GM19468 (cell line): Measurements from ENCODE around the gene TXK.

Source experiments
- ATAC-seq: cut with Tn5 transposase; IDR thresholded peaks from one replicate; pipeline ENCODE4 v1.9.1; 2021; ENCODE audit warnings: mild to moderate bottlenecking, moderate library complexity, moderate number of reproducible peaks; ENCODE audit not compliant: unreplicated experiment; ENCODE audit errors: extremely low read depth

The TXK gene

DNA sequence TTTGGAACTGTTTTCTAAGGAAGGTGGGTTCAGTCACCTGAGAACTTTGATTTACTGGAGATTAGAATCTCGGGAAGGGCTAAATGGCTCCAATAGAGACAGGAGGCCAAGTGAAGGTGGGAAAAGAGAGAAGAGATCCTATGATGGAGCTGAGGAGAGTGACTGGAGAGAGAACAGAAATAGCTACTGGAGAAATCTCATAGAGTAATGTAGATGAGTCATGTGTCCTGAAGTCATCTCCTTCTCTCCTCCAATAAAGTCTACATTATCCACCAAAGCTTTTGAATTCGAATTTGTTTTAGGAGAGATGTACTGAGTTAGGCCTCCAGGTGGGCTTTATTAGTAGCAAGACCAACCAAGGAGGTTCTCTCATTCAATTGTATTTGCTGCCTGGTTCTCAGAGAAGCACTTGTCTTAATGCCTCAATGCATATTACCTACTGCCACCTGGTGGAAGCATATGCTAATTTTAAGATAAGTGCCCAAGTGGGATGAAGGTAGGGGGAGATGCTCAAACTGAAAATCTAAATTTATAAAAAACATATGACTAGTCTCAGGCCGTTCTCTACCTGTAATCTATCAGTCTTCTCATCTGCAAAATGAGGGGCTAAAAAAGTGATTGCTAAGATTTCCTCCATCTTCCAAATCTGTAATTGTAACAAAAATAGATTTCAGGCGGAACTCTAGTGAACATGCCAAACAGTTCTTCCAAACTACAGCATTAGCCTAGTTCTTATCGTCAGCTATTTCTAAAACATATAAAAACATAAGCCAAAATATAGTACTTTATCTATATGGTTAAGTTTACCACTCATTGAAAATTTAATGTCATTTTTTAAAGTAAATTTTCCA, 24.4 kb downstream of the TXK start:
- ATAC-seq: no peak

DNA sequence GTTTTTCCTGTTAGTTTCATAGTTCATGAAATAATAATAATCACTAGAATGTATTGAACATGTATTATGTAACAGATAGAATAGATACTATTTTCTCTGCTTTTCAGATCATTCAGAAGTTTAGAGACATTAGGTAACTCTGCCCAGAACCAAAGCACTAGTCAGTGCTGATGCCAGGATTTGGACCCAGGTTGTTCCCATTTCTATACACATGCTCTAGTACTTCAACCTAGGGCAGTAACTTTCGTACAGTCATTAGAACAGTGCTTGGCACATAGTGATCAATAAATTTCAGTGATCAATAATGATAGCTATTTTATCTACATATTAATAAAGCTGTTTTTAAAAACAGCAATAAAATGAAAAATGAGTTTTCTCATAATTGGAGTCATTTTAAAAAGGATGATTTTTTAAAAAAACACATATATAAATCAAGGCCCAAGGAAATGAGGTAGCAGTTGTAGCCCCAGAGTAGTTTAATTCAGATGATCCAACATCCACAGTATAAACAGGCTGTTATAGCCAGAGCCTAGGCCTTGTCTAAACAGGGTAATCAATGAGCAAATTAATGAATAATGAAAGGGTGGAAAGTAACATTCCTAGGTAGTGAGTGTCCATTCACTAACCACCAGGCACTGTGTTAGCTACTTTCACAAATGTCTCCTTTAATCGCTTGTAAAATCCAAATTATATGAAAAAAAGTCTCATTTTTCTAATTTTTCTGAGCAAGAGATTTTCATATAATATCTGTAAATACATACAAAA, 25.6 kb downstream of the TXK start:
- no peak for ATAC-seq

DNA sequence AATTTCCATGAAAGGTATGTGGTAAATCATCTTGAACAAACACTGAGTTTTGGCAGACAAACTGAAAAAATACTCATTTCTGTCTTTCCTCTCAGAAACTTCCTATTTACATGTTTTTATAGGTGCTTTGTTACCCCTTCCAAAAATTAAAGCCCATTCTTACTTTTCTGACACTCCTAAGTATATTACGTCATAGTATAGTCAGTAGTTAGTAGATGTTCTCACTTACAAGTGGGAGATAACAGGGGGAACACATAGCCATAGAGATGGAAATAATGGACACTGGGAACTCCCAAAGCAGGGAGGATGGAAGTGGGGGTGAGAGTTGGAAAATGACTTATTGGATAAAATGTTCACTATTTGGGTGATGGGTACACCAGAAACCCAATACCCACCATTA, 28.8 kb downstream of the TXK start:
- no peak for ATAC-seq

DNA sequence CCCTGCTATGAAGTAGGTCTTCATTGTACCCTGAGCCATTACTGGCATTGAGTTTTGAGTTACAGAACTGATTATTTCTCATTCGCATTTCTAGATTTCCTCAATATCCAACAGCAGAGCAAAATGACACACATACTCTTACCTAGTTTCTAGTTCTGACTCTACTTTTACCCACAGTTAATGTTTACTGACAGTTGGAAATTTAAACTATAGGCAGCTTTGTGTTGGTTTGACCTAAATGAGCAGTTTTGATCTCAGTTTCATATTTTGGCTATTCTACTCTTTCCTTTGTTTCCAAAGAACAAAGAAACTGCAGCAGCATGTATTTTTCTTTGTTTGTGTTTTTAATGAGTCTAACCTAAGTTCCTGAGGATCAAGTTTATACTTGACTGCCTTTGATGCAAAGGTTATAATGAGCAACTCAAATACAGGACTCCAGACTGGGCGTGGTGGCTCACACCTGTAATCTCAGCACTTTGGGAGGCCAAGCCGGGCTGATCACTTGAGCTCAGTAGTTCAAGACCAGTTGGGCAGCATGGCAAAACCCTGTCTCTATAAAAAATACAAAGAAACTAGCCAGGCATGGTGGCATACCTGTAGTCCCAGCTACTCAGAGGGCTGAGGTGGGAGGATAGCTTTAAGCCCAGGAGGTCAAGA, 30.4 kb downstream of the TXK start:
- ATAC-seq: no peak

DNA sequence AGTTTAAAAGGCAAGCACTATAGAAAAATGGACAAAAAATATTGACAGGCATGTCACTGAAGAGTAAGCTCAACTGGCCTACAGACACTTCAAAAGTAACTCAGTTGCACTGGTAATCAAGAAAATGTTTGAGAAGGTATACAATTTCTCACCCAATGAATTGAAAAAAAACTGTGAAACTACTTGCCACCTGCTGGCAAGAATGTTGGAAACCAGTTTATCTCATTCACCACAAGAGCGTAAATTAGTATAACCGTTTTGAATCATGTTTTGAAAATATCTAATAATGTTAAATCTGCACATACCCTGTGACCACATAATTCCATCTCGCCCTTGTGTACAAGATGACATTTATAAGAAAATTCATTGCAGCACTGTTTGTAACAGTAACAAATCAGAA, 31.7 kb downstream of the TXK start:
- ATAC-seq: no peak

DNA sequence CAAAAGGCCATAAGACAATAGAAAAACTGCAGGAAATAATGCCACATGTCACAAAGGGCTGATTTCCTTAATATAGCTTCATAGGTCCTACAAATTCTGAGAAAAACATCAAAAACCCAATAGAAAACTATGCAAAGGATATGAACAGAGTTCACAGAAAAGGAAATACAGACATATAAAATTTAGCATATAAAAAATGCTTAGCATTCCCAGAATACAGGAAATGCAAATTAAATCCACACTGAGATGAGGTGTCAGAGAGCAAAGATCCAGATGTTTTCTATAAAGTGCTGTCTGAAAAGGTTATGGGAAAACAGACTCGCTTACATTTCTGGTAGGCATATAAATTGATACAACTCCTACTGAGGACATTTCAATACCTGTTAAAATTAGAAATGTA, 33.8 kb downstream of the TXK start:
- ATAC-seq: no peak

DNA sequence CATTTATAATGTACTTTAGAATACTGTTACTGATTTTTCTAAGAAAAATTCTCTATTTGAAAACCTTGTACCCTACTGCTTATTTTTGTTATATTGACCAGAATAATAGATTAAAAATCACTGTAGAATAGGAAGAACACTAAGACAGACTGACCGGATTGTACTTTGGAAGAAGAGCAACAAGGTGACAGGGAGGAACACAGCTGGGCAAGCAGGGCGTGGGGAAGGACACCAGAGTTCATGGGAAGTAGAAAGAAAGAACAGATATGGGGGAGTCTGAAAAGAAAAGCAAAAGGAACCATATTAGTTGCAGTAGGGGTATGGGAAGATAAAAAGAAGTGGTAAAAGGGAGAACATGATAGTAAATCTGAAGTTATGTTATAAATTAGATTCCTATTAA, 38.6 kb downstream of the TXK start:
- ATAC-seq: no peak

DNA sequence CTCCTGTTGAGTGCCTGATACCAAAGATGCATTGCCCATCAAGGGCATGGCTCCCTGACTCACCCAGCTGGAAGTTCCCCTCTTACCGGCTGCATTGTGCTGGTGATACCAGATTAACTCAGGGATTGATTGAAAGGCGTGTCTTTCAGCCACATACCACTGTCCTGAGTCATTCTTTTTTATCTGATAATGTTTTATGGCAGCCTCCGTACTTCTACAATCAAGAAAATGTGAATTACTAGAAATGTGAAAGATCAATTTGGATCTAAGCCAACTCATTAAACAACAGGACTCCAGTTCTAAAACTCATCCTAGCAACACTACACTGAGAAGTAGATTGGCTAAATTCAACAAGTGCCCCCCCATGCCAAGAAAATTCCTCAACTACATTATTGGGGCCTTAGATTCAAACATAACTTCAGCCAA, 40.0 kb downstream of the TXK start:
- ATAC-seq: no peak

DNA sequence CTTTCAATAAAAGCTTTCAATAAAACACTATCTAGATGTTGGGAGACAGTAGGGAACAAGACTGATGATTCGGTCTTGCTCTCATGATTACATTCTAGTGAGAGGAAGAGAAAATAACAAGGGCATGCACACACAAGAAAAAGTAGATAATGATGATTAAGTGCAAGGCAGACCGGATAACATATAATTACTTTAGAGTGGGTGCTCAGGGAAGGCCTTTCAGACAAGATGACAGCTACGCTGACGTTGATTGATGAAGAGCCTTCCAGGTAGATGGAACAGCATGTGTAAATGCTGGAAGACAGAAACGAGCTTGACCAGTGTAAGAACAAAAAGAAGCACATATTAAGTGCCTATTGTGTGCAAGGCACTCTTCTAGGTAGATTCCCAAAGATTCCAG, 43.4 kb downstream of the TXK start:
- no peak for ATAC-seq

DNA sequence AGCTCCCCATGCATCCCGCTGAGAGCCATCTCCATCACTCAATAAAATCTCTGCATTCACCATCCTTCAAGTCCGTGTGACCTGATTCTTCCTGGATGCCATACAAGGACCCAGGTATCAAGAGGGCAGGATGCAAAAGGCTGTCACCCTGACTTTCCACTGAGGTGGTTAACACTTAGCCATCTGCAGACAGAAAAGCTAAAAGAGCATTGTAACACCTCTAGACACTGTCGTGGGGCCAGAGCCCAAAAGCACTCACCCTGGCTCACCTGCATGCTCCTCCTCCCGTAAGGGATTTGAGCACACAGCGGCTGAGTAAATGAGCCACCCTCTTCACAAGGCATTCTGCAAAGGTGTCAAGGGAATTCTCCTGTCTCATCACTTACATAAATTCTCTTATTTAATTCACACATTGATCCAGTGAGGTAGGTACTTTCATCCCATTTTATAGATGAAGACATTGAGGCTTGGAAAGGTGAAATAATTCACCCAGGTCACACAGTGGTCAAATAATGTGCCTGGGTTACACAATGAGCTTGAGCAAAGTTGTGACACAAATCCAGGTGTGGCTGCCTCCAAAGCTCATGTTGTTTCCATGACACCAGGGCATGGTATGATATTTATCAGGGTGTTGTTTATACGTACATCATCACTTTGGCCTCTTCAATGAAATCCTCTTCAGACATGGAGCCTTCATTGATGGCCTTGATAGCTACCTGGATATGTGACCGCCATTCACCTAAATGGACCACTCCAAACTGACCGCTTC, 48.0 kb downstream of the TXK start:
- no peak for ATAC-seq

DNA sequence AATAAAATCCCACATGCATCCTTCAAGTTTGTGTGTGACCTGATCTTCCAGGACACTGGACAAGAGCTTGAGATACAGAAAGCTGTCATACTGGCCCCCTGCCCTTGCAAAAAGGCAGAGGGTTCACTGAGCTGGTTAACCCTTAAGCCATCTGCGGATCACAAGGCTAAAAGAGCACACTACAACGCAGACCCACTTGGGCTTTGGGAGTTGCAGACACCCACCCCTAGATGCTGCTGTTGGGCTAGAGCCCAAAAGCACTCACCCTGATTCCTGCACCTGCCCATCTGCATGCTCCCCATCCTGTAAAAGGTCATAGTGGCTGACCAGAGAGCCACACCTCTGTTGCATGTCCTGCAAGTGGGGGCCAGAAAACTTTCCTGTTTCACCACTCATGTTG, 51.1 kb downstream of the TXK start:
- ATAC-seq: no peak

DNA sequence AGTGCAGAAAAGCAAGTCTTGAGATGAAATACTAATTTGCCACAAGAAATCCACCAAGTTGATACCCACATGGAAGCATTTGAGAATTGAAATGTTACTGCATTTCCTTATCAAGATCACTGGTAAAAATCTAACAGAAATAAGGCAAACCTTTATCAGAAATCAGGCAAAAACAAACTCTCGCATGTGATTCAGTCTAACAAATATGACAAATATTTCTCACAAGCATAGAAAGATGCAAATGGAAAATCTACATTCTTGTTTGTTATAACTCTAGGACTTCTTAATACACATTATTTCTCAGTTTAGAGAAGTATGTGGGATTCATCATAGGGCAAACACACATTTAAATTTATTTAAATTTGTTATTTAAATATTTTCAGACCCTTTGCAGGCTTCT, 52.9 kb downstream of the TXK start:
- no peak for ATAC-seq

DNA sequence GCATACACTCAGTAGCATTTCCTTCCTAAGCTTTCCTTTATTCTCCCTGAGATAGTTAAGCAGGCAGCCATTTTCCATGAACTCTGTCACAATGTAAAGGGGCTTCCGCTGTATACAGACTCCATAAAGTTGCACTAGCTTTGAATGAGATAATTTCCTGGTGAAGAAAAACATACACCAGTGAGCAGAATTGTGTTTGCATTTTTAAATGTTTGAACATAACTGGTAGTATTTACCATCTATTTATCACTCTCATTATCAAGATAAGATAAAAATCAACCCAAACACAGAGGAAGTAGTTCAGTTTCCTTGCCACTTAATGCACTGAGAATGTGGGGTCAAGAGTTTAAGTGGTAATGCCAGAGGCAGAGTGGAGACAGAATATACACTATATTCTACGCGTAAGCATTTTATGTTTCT, 54.1 kb downstream of the TXK start:
- ATAC-seq: no peak

DNA sequence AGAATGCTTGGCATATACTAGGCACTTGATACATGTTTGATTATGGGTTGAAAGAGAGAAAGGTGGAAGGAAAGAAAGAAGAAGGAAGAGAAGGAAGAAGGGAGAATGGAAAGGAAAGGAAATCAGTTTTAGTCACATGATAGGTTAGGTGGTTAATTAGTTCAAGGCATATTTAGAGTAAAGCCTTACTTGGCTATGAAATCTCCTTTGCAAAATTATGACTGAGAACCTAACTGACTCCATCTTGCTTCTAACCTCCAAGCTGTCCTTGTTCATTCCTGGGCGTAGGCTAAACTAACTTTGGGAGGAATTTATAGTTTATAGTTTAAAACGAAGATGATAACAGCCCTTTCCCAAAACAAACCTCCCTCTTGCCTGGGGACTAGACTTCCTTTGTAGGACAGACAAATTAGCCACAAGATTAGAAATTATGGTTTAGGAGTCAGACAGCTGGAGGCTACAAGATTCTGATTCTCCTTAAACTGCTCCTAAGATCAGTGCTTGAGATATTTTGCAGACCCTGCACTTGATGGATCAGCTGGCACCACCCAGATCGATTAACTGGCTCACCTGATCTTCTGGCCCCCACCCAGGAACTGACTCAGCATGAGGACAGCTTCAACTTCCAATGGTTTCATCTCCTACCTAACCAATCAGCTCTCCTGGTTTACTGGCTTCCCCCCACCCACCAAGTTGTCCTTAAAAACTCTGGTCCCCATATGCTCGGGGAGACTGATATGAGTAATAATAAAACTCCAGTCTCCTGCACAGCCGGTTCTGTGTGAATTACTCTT, 55.0 kb downstream of the TXK start:
- no peak for ATAC-seq

DNA sequence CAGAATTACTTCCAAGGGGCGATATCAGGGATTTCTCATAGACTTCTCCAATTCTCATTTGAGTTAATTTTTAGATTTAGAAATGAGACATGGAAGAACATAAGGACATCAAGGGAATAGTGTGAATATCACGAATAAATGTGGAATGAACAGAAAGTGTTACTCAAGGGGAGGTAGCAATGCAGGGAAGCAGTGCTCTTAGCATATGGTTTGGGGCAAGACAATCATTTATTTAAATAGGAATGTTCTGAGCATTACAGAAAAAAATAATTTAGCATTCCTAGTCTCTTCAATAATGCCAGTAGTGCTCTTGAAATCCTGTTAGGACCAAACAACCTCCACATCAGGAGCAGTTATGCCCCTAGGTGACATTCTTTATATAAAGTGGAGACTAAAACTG, 55.6 kb downstream of the TXK start:
- no peak for ATAC-seq

DNA sequence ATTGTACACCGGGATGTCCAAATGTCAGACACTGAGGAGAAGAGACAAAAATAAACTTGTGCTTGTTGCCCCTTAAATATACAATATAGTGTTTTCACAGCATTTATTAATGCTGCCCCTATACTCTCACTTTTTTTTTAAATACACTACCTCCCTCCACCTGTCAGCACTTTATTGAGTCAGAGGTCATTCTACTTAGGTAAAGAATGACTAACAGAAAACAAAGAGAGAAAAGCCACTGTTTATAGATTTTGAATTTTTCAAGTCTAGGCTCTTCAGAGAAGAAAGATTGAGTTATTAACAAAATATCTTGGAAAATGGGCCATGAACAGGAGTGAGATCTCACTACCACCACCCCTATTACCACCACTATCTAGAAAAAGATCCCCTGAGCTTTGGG, 59.4 kb downstream of the TXK start:
- ATAC-seq: no peak

DNA sequence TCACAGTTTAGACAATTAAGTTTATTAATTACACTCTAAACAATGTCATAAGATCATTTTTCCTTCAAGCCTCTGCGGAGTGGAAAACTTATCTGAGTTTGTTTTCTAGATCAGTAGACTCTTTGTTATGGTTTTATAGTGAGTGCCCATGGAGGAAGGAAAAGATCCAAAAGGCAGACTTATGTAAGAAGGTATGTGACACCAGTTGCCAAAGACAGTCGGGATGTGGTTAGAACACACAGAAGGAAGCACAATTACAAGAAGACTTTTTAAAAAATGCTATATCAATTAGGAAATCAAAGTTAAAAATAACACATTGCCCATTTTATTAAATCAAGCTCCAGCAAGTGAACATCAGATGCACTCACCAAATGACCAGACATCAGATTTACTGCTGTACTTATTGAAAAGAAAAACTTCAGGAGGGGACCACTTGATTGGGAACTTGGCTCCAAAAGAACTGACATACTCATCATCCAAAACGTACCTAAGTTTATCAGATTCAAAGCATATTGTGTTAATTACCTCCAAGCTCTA, 60.4 kb downstream of the TXK start:
- no peak for ATAC-seq

DNA sequence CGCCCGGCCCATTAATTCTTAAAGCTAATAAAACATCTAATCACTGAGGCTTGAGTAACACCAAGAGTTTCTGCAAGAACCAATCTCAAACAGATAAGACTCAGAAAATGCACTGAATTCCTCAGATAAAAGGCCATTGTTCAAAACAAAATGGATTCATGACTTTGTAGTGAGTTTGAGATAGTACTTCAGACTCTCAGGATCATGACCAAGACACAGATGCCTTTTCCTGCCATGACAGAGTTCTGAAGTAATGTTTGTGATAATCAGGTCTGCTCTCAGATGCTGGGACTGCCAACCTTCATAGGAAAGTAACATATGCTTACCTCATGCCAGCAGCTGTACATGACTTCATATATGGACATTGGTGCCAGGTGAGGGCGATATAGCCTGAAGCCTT, 62.9 kb downstream of the TXK start:
- ATAC-seq: no peak

DNA sequence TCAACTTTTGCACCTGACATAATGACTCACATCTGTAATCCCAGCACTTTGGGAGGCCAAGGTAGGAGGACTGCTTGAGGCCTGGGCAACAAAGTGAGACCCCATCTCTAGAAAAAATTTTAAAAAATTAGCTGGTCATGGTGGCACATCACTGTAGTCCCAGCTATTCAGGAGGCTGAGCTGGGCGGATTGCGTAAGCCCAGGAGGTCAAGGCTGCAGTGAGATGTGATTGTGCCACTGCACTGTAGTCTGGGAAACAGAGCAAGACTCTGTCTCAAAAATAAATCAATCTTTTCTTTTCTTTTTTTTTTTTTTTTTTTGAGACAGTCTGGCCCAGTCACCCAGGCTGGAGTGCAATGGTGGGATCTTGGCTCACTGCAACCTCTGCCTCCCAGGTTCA, 65.0 kb downstream of the TXK start:
- ATAC-seq: no peak
